Osteoblast (primary cell): ENCODE results near the gene CFAP251. TPM values are rescaled to one million over a fixed set of nuclear protein-coding genes. Genes with fewer than 3 reads are reported as not detected.
"Not testable (repeated sequence)": the region's sequence is repeated elsewhere in the genome, so short reads cannot be mapped to it uniquely, and the experiment has no call there.

Experiments
- DNase-seq: peaks from one replicate; pipeline ENCODE4 v3.0.0; 2011; ENCODE audit warnings: low spot score, mixed read lengths; ENCODE audit not compliant: insufficient read length; ENCODE audit errors: missing footprints
- H2AFZ ChIP-seq: 2 replicates; pipeline ENCODE4 v1.6.0; 2011; ENCODE audit warnings: mild to moderate bottlenecking, low read length
- H3K27ac ChIP-seq: 2 replicates; pipeline ENCODE4 v1.5.1; 2011; ENCODE audit warnings: mild to moderate bottlenecking, low read depth, low read length, moderate library complexity
- H3K27me3 ChIP-seq: 2 replicates; pipeline ENCODE4 v1.6.0; 2012; ENCODE audit warnings: mild to moderate bottlenecking, control low read depth, inconsistent platforms, low read length, moderate library complexity; ENCODE audit not compliant: insufficient read depth
- H3K36me3 ChIP-seq: 2 replicates; pipeline ENCODE4 v1.5.1; 2011; ENCODE audit warnings: mild to moderate bottlenecking, low read length, control low read depth, moderate library complexity; ENCODE audit not compliant: insufficient read depth
- H3K4me1 ChIP-seq: 2 replicates; pipeline ENCODE4 v1.5.1; 2011; ENCODE audit warnings: mild to moderate bottlenecking, low read length, control low read depth, moderate library complexity; ENCODE audit not compliant: insufficient read depth
- H3K4me2 ChIP-seq: 2 replicates; pipeline ENCODE4 v1.6.0; 2011; ENCODE audit warnings: mild to moderate bottlenecking, low read length; ENCODE audit not compliant: insufficient read depth
- H3K4me3 ChIP-seq: fragments of 200-600 bp; sonication (generic); 3 replicates; pipeline ENCODE4 v1.5.1; 2012; ENCODE audit warnings: mild to moderate bottlenecking, low read length, inconsistent platforms; ENCODE audit not compliant: insufficient read depth
- H3K79me2 ChIP-seq: 2 replicates; pipeline ENCODE4 v1.6.0; 2012; ENCODE audit warnings: mild to moderate bottlenecking, low read length, control low read depth, inconsistent platforms; ENCODE audit not compliant: insufficient read depth
- H3K9me3 ChIP-seq: 2 replicates; pipeline ENCODE4 v1.5.1; 2011; ENCODE audit warnings: low read depth, low read length, control low read depth
- H4K20me1 ChIP-seq: 2 replicates; pipeline ENCODE4 v1.6.0; 2012; ENCODE audit warnings: mild to moderate bottlenecking, low read length, control low read depth; ENCODE audit not compliant: insufficient read depth
- CTCF ChIP-seq: IDR thresholded peaks from 2 replicates; pipeline ENCODE4 v1.5.1; 2011; ENCODE audit warnings: mild to moderate bottlenecking, low read depth, low read length, moderate library complexity; ENCODE audit errors: extremely low read depth
- total RNA-seq: library from RNA; depleted of rRNA; stranded (reverse); fragments of >200 nt; gene quantifications from 2 replicates; pipeline ENCODE4 v1.2.3, GENCODE V29; 2012

Gene CFAP251
- total RNA-seq, 1 donor = 4.3 TPM

- TF ChIP-seq CTCF = no peak
- peak; percentile 93 for DNase-seq
- Histone ChIP-seq H2AFZ (peak overlapping the region; percentile 76), H3K4me1 (peaks cover 9% of the 10 kb centered on the region), H4K20me1 (no peaks in the 10 kb centered on the region), H3K4me2 (peak overlapping the region; percentile 61), H3K79me2 (no peaks in the 10 kb centered on the region), H3K9me3 (no peaks in the 10 kb centered on the region), H3K4me3 (no peak overlapping the region), H3K27me3 (no peaks in the 10 kb centered on the region), H3K27ac (peak overlapping the region; percentile 63), H3K36me3 (no peaks in the 10 kb centered on the region)
Observed at GRCh38 chr12:121872546-121873215, 45.7 kb upstream of the CFAP251 start.

DNA sequence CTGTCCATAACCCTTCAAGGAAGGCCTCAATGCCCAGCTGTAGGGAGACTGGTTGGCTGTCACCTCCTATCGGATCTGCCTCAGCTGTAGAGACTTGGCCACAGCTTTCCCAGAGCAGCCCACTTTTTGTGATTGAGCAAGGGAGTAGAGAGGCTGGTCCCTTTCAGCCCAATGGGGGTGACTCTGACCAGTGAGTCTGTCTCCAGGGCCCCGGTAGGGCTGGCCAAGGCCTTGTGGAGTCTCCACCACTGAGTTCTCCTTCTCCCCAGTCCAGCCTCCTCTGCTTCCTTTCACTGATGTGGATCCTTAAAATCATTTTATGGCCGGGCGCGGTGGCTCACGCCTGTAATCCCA lies 45.2 kb upstream of the CFAP251 start:
- no peaks in the 10 kb centered on the region for H3K9me3 ChIP-seq
- no peak overlapping the region for H3K4me3 ChIP-seq
- peak overlapping the region; percentile 30 for H3K27ac ChIP-seq
- H4K20me1 ChIP-seq = no peaks in the 10 kb centered on the region
- peak; percentile 41 for DNase-seq
- peaks cover 9% of the 10 kb centered on the region for H3K4me1 ChIP-seq
- no peak for TF ChIP-seq CTCF
- no peaks in the 10 kb centered on the region for H3K36me3 ChIP-seq
- H3K4me2 ChIP-seq = no peak overlapping the region
- H3K27me3 ChIP-seq = no peaks in the 10 kb centered on the region
- H3K79me2 ChIP-seq = no peaks in the 10 kb centered on the region
- peak overlapping the region; percentile 29 for H2AFZ ChIP-seq

GRCh38 chr12:121874071-121874470 lies 44.3 kb upstream of the CFAP251 start:
- H3K27me3 ChIP-seq = no peaks in the 10 kb centered on the region
- H3K9me3 ChIP-seq = no peaks in the 10 kb centered on the region
- DNase-seq = no peak
- H3K27ac ChIP-seq = no peak overlapping the region
- TF ChIP-seq CTCF = no peak
- H3K79me2 ChIP-seq = no peaks in the 10 kb centered on the region
- H3K4me2 ChIP-seq = no peak overlapping the region
- H4K20me1 ChIP-seq = no peaks in the 10 kb centered on the region
- no peak overlapping the region for H2AFZ ChIP-seq
- H3K4me3 ChIP-seq = no peak overlapping the region
- peaks cover 9% of the 10 kb centered on the region for H3K4me1 ChIP-seq
- H3K36me3 ChIP-seq = no peaks in the 10 kb centered on the region

DNA sequence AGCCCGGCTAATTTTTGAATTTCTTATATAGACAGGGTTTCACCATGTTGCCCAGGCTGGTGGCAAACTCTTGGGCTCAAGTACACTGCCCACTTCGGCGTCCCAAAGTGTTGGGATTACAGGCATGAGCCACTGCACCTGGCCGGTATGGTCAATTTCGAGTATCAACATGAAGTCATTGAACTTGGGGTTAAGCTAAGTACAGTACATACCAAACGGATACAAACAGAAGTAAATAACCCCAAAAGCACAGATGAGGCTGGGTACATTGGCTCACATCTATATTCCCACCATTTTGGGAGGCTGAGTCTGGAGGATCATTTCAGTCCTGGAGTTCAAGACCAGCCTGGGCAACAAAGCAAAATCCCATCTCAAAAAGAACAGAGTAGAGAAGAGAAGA lies 42.8 kb upstream of the CFAP251 start:
- Histone ChIP-seq H3K4me1 (peaks cover 9% of the 10 kb centered on the region), H3K79me2 (no peaks in the 10 kb centered on the region), H3K4me2 (no peak overlapping the region), H3K27me3 (no peaks in the 10 kb centered on the region), H2AFZ (no peak overlapping the region), H3K36me3 (no peaks in the 10 kb centered on the region), H3K9me3 (no peaks in the 10 kb centered on the region), H4K20me1 (no peaks in the 10 kb centered on the region), H3K4me3 (no peak overlapping the region), H3K27ac (no peak overlapping the region)
- no peak for DNase-seq
- TF ChIP-seq CTCF = no peak

DNA sequence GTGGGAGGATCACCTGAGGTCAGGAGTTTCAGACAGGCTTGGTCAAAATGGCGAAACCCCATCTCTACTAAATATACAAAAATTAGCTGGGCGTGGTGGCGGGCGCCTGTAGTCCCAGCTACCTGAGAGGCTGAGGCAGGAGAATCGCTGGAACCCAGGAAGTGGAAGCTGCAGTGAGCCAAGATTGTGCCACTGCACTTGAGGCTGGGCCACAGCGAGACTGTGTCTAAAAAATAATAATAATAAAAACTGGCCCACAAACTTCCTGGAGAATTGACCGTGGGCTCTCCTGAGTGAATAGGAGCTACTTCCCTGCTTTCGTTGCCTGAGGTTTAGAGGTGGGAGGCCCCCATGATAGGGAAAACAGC lies 42.3 kb upstream of the CFAP251 start:
- not testable (repeated sequence) for H3K4me3 ChIP-seq, DNase-seq, H4K20me1 ChIP-seq, H3K4me2 ChIP-seq, H3K27ac ChIP-seq, H3K36me3 ChIP-seq, H3K4me1 ChIP-seq, H2AFZ ChIP-seq, H3K79me2 ChIP-seq, H3K9me3 ChIP-seq, H3K27me3 ChIP-seq
